Astrocyte of the cerebellum (primary cell): ENCODE data around the gene PACS2.
"Not testable (repeated sequence)": the region's sequence is repeated elsewhere in the genome, so short reads cannot be mapped to it uniquely, and the experiment has no call there.

Experiments used
- DNase-seq: peaks from one replicate; pipeline ENCODE4 v3.0.0-alpha.2; 2011; ENCODE audit warnings: low read depth
- H3K4me3 ChIP-seq: 2 replicates; pipeline ENCODE4 v1.5.1; 2011; ENCODE audit warnings: mild to moderate bottlenecking, low read depth, low read length, moderate library complexity
- in situ Hi-C: cut with HindIII; loops from 2 replicates; pipeline ENCODE4 v1.10.0; 2017; ENCODE audit warnings: low sequenced_read_pairs
- TF ChIP-seq, protein P1 (sequence below): IDR thresholded peaks from 2 replicates; pipeline ENCODE4 v1.5.1; 2012; ENCODE audit warnings: low read length, low read depth, moderate library complexity, mild to moderate bottlenecking; ENCODE audit errors: missing control alignments

Gene PACS2

DNA sequence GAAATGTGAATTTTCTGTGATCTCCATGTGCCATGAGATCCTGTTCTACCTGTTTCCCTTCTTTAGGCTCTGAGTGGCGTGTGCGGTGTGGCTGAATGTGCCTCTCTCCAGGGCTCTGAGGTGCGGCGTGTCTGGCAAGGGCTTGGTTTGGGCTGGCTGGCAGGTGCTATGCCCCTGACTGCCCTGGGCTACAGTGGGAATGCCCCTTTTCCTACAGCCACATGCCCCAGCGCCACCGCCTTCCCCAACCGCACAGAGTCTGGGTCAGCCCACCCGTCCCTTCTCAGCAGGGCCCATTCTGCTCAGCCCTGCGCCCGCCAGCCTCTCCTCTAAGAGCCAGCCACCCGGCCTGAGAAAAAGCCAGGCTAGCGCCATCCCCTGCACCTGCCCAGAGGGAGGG is 41.5 kb upstream of the PACS2 start:
- TF ChIP-seq, protein P1, sequence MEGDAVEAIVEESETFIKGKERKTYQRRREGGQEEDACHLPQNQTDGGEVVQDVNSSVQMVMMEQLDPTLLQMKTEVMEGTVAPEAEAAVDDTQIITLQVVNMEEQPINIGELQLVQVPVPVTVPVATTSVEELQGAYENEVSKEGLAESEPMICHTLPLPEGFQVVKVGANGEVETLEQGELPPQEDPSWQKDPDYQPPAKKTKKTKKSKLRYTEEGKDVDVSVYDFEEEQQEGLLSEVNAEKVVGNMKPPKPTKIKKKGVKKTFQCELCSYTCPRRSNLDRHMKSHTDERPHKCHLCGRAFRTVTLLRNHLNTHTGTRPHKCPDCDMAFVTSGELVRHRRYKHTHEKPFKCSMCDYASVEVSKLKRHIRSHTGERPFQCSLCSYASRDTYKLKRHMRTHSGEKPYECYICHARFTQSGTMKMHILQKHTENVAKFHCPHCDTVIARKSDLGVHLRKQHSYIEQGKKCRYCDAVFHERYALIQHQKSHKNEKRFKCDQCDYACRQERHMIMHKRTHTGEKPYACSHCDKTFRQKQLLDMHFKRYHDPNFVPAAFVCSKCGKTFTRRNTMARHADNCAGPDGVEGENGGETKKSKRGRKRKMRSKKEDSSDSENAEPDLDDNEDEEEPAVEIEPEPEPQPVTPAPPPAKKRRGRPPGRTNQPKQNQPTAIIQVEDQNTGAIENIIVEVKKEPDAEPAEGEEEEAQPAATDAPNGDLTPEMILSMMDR: no peak
- H3K4me3 ChIP-seq: no peak overlapping the region
- in situ Hi-C loops: no loop called here
- no peak for DNase-seq

DNA sequence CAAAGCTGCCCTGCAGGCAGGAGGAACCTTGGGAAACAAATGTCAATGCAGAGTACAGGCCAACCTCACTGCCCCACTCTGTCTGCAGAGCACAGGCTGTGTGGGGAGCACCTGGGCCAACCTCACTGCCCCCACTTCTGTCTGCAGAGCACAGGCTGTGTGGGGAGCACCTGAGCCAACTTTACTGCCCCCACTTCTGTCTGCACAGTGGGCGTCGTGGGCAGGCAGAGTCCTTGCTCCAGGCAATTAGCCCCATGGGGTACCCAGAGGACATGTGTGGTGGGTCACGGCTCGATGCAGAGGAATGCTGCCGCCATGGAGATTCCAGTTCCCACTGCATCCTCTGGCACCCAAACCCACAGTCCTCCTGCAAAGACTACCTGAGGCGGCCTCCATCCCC is 39.9 kb upstream of the PACS2 start:
- in situ Hi-C loops: loop anchor here (25.0 kb wide), 1 partner anchor 87 kb away; the partner anchor contains the start of gene NUDT14
- DNase-seq: no peak
- TF ChIP-seq, protein P1: no peak
- H3K4me3 ChIP-seq: no peak overlapping the region

DNA sequence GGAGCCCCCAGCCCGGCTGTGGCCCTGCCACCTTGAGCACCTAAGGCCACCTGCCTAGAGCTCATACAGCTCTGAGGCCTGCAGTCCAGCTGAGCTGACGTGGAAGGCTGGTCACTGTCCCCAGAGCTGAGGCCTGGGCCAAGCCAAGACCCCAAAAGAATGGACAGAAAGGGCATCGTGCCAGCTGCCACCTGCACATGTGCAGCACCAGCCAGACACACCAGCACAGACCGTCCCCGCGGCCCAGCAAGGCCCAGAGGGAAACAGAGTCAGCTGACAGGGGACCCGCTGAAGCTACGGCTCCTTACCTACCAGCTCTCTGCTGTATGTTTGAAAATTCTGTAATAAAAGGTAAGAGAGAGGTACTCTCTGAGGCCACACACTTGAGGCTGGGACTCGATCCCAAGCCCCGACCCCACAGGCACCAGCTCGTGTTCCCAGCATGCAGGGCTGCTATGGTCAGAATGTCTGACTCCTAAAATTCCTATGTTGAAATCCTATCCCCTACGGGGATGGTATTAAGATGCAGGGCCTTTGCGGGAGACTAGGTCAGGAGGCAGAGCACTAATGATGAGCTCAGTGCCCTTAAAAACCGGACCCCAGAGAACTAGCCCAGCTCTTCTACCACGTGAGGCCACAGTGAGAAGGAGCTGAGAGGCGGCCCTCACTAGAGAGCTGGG is 39.1 kb upstream of the PACS2 start:
- TF ChIP-seq, protein P1: no peak
- in situ Hi-C loops: loop anchor here (25.0 kb wide), 1 partner anchor 88 kb away; the partner anchor contains the start of gene NUDT14
- H3K4me3 ChIP-seq: no peak overlapping the region
- DNase-seq: no peak

DNA sequence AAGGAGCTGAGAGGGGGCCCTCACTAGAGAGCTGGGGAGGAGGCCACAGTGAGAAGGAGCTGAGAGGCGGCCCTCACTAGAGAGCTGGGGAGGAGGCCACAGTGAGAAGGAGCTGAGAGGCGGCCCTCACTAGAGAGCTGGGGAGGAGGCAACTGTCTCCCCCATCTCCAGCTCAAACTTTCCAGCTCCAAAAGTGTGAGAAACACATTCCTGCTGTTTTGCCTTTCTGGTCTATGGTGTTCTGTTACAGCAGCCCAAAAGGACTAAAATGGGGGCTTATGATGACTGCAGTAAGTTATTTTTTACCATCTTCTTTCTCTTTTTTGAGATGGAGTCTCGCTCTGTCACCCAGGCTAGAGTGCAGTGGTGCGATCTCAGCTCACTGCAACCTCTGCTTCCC is 37.1 kb upstream of the PACS2 start:
- DNase-seq, H3K4me3 ChIP-seq: not testable (repeated sequence)
- in situ Hi-C loops: loop anchor here (25.0 kb wide), 1 partner anchor 90 kb away; the partner anchor contains the start of gene NUDT14

DNA sequence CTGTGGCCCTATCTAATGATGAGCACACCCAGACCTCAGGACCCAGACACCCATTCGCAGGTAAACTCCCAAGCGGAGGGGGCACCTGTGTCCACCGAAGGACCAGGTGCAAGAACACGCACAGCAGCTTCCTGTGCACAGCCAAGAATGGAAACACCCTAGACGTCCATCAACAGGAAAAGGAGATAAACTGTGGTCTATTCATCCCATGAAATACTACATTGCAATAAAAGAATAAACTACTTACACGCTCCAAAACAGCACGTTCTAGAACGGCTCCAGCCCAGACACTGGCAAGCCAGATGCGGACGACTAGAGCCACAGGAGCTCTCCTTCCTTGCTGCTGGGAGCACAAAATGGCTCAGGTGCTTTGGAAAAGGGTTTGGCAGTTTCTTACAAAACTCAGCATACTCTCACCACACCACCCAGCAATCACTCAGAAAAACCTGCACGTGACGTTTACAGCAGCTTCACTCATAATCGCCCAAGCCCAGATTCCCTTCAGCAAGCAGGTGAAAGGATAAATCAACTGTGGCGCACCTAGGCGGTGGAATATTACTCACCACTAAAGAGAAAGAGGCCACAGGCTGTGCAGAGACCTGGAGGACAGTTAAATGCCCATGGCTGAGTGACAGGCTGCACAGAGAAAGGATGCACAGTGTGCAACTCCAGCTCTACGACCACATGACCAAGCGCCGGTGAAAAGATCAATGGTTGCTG is 34.7 kb upstream of the PACS2 start:
- TF ChIP-seq, protein P1: no peak
- H3K4me3 ChIP-seq: no peak overlapping the region
- DNase-seq: no peak
- in situ Hi-C loops: loop anchor here (25.0 kb wide), 1 partner anchor 93 kb away; the partner anchor contains the start of gene NUDT14

DNA sequence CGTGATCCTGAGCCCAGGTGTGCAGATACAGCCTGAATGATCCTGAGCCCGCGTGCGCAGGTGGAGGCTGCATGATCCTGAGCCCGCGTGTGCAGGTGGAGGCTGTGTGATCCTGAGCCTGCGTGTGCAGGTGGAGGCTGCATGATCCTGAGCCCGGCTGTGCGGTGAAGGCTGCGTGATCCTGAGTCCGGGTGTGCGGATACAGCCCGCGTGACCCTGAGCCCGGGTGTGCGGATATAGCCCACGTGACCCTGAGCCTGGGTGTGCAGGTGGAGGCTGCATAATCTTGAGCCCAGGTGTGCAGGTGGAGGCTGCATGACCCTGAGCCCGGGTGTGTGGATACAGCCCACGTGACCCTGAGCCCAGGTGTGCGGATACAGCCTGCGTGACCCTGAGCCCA is 34.0 kb upstream of the PACS2 start:
- in situ Hi-C loops: loop anchor here (25.0 kb wide), 1 partner anchor 93 kb away; the partner anchor contains the start of gene NUDT14
- TF ChIP-seq, protein P1: no peak

DNA sequence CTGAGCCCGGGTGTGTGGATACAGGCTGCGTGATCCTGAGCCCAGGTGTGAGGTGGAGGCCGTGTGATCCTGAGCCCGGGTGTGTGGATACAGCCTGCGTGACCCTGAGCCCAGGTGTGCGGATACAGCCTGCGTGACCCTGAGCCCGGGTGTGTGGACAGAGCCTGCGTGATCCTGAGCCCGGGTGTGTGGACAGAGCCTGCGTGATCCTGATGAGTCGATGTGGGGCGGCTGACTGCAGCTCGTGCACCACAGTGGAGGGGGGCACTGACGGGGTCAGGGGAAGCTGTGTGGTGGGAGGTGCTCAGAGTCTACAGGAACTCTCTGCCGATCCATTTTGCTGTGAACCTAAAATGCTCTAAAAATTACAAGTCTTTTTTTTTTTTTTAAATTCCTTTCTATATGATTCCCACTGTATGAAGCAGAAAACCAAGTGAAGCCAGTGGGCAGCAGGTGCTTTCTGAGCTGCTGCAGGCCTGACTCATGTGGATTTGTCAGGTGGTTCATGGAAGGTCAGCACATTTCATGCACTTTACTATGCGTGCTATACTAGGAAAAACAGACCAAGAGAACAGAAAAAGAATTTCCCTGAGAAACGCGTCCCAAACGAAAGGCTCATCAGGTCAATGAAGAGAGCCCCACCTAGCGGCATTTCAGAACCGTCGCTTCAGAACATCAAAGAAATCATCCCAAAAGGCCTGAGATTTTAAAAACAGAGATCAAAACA is 33.0 kb upstream of the PACS2 start:
- in situ Hi-C loops: loop anchor here (25.0 kb wide), 1 partner anchor 94 kb away; the partner anchor contains the start of gene NUDT14
- DNase-seq: peak; percentile 60
- H3K4me3 ChIP-seq: no peak overlapping the region

More for the DNA sequence above, 34.0 kb upstream of the PACS2 start:
- H3K4me3 ChIP-seq: no peak overlapping the region
- DNase-seq: no peak

More for the DNA sequence above, 33.0 kb upstream of the PACS2 start:
- TF ChIP-seq, protein P1: peak; percentile 84
